Trophoblast cell (in vitro differentiated cells and primary cell): ENCODE measurements around the gene SAMD8.
A peak's percentile ranks its signal among the peaks of the same experiment; 100 is the strongest.

Experiments
- DNase-seq, 2 donors: peaks; one replicate each; pipeline ENCODE4 v3.0.0-alpha.2; 2016
- H2AFZ ChIP-seq: 2 replicates; pipeline ENCODE4 v1.6.1; 2013; ENCODE audit warnings: low read length, moderate library complexity, mild to moderate bottlenecking; ENCODE audit not compliant: insufficient read depth, poor library complexity
- H2AK5ac ChIP-seq: 2 replicates; pipeline ENCODE4 v1.6.1; 2013; ENCODE audit warnings: mild to moderate bottlenecking, low read length
- H2BK120ac ChIP-seq: 2 replicates; pipeline ENCODE4 v1.6.1; 2013; ENCODE audit warnings: low read length, mild to moderate bottlenecking, moderate library complexity; ENCODE audit not compliant: insufficient read depth, poor library complexity
- H2BK12ac ChIP-seq: 2 replicates; pipeline ENCODE4 v1.6.1; 2013; ENCODE audit warnings: mild to moderate bottlenecking, low read length, moderate library complexity
- H2BK5ac ChIP-seq: 2 replicates; pipeline ENCODE4 v1.6.1; 2013; ENCODE audit warnings: low read length, low read depth, moderate library complexity, mild to moderate bottlenecking; ENCODE audit not compliant: poor library complexity
- H3K14ac ChIP-seq: 2 replicates; pipeline ENCODE4 v1.6.1; 2013; ENCODE audit warnings: mild to moderate bottlenecking, low read length
- H3K18ac ChIP-seq: 2 replicates; pipeline ENCODE4 v1.6.1; 2013; ENCODE audit warnings: mild to moderate bottlenecking, low read length
- H3K23ac ChIP-seq: 2 replicates; pipeline ENCODE4 v1.6.1; 2013; ENCODE audit warnings: low read length
- H3K27ac ChIP-seq: 2 replicates; pipeline ENCODE4 v1.5.1; 2013; ENCODE audit warnings: low read depth, mild to moderate bottlenecking, inconsistent platforms, low read length, moderate library complexity
- H3K27me3 ChIP-seq: 2 replicates; pipeline ENCODE4 v1.6.1; 2013; ENCODE audit warnings: inconsistent platforms, mild to moderate bottlenecking, low read length, moderate library complexity; ENCODE audit not compliant: insufficient read depth
- H3K36me3 ChIP-seq, 2 experiments: 1 replicate in 1 of 2; 2 replicates in 1 of 2; pipeline ENCODE4 v1.6.1; 2013; ENCODE audit warnings: low read length in 2 of 2, mild to moderate bottlenecking in 2 of 2, moderate library complexity in 1 of 2; ENCODE audit not compliant: insufficient read depth in 2 of 2, control insufficient read depth in 1 of 2
- H3K4ac ChIP-seq: 2 replicates; pipeline ENCODE4 v1.6.1; 2013; ENCODE audit warnings: low read depth, mild to moderate bottlenecking, low read length, moderate library complexity
- H3K4me1 ChIP-seq, 2 experiments: 1 replicate in 1 of 2; 2 replicates in 1 of 2; pipeline ENCODE4 v1.6.1; 2013; ENCODE audit warnings: low read length in 2 of 2, mild to moderate bottlenecking in 2 of 2, moderate library complexity in 1 of 2; ENCODE audit not compliant: insufficient read depth in 2 of 2, control insufficient read depth in 1 of 2
- H3K4me2 ChIP-seq: 2 replicates; pipeline ENCODE4 v1.6.1; 2013; ENCODE audit warnings: inconsistent platforms, mild to moderate bottlenecking, low read length, moderate library complexity
- H3K4me3 ChIP-seq: 2 replicates; pipeline ENCODE4 v1.5.1; 2013; ENCODE audit warnings: mild to moderate bottlenecking, low read depth, low read length, inconsistent platforms
- H3K79me1 ChIP-seq: one replicate; pipeline ENCODE4 v1.6.1; 2013; ENCODE audit warnings: low read length
- H3K79me2 ChIP-seq: 2 replicates; pipeline ENCODE4 v1.6.1; 2013; ENCODE audit warnings: low read length, mild to moderate bottlenecking; ENCODE audit not compliant: control insufficient read depth, insufficient read depth, poor library complexity
- H3K9ac ChIP-seq: 2 replicates; pipeline ENCODE4 v1.6.1; 2013; ENCODE audit warnings: mild to moderate bottlenecking, low read length
- H3K9me3 ChIP-seq: 2 replicates; pipeline ENCODE4 v1.6.1; 2013; ENCODE audit warnings: low read depth, mild to moderate bottlenecking, control low read depth, inconsistent platforms, low read length; ENCODE audit not compliant: insufficient read depth
- H4K12ac ChIP-seq: 2 replicates; pipeline ENCODE4 v1.6.1; 2013; ENCODE audit warnings: low read depth, mild to moderate bottlenecking, low read length, moderate library complexity
- H4K8ac ChIP-seq: 2 replicates; pipeline ENCODE4 v1.6.1; 2013; ENCODE audit warnings: low read depth, mild to moderate bottlenecking, low read length, moderate library complexity
- H4K91ac ChIP-seq: one replicate; pipeline ENCODE4 v1.6.1; 2013; ENCODE audit warnings: low read depth, mild to moderate bottlenecking, low read length, moderate library complexity
- WGBS: extraction: QIAGEN DNeasy Blood & Tissue Kit; methylation state at CpG from one replicate; pipeline ENCODE4 v1.1.7; 2013; ENCODE audit warnings: missing lambda C conversion rate; ENCODE audit not compliant: insufficient read length, insufficient coverage; ENCODE audit errors: extremely low coverage; 5-methylcytosine and 5-hydroxymethylcytosine counted together

SAMD8 gene

DNA sequence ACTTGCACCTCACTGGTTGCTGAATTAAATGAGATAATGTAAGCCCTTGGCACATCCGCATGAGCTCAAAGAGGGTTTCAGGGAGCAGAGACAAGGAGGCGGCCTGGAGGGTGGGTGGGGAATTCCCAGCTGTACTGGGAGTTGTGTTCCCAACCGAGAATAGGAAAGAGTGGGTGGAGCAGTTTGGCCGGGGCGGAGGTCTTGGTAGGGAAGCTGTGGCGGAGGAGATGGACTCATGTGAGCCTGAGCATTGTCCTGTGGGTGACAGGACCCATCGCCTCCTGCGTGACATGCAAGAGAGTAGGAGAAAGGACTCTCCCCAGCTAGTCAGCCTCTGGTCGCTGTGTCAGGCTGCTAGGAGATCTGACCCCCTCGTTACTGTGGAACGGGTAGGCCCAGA lies 41.0 kb upstream of the SAMD8 start:
- Histone ChIP-seq H3K9ac (no peak overlapping the region), H3K27ac (no peak overlapping the region), H2BK12ac (no peak overlapping the region), H4K91ac (no peak overlapping the region), H4K12ac (no peak overlapping the region), H4K8ac (no peak overlapping the region), H3K9me3 (peaks cover 2% of the 10 kb centered on the region), H3K18ac (no peak overlapping the region), H2BK120ac (no peak overlapping the region), H3K23ac (no peak overlapping the region), H2BK5ac (no peak overlapping the region), H3K4me1 (no peaks in the 10 kb centered on the region), H3K14ac (no peak overlapping the region), H3K27me3 (no peaks in the 10 kb centered on the region), H3K79me2 (no peaks in the 10 kb centered on the region), H3K79me1 (no peaks in the 10 kb centered on the region), H2AK5ac (no peak overlapping the region), H2AFZ (no peak overlapping the region), H3K36me3 (no peaks in the 10 kb centered on the region), H3K4ac (no peak overlapping the region), H3K4me3 (no peak overlapping the region), H3K4me2 (no peak overlapping the region)
- WGBS: no CpG with 5 or more reads among the region's 11 CpGs
- DNase-seq: no peak

GRCh38 chr10:75070961-75071428 lies 40.5 kb upstream of the SAMD8 start:
- H3K9ac ChIP-seq: no peak overlapping the region
- H3K79me2 ChIP-seq: no peaks in the 10 kb centered on the region
- H4K8ac ChIP-seq: no peak overlapping the region
- no peak overlapping the region for H3K23ac ChIP-seq
- H3K14ac ChIP-seq: no peak overlapping the region
- H2BK120ac ChIP-seq: no peak overlapping the region
- H3K27me3 ChIP-seq: no peaks in the 10 kb centered on the region
- H3K9me3 ChIP-seq: peaks cover 2% of the 10 kb centered on the region
- WGBS: no CpG with 5 or more reads among the region's 7 CpGs
- H3K18ac ChIP-seq: no peak overlapping the region
- peak overlapping the region; percentile 19 for H2AFZ ChIP-seq
- no peaks in the 10 kb centered on the region for H3K4me1 ChIP-seq
- no peak overlapping the region for H4K91ac ChIP-seq
- no peaks in the 10 kb centered on the region for H3K36me3 ChIP-seq
- no peak overlapping the region for H2AK5ac ChIP-seq
- no peak overlapping the region for H2BK12ac ChIP-seq
- H2BK5ac ChIP-seq: no peak overlapping the region
- H3K27ac ChIP-seq: no peak overlapping the region
- no peak overlapping the region for H3K4me2 ChIP-seq
- H3K4me3 ChIP-seq: no peak overlapping the region
- no peak overlapping the region for H4K12ac ChIP-seq
- no peak for DNase-seq
- no peaks in the 10 kb centered on the region for H3K79me1 ChIP-seq
- H3K4ac ChIP-seq: no peak overlapping the region

- Histone ChIP-seq H3K79me1 (no peaks in the 10 kb centered on the region), H2AK5ac (no peak overlapping the region), H3K4ac (no peak overlapping the region), H3K9ac (no peak overlapping the region), H3K18ac (no peak overlapping the region), H4K8ac (no peak overlapping the region), H4K91ac (no peak overlapping the region), H3K36me3 (no peaks in the 10 kb centered on the region), H3K4me1 (no peaks in the 10 kb centered on the region), H3K27ac (no peak overlapping the region), H3K4me2 (no peak overlapping the region), H2BK5ac (no peak overlapping the region), H2AFZ (no peak overlapping the region), H3K9me3 (peaks cover 2% of the 10 kb centered on the region), H3K79me2 (no peaks in the 10 kb centered on the region), H4K12ac (no peak overlapping the region), H2BK120ac (no peak overlapping the region), H2BK12ac (no peak overlapping the region), H3K4me3 (no peak overlapping the region), H3K23ac (no peak overlapping the region), H3K27me3 (no peaks in the 10 kb centered on the region), H3K14ac (no peak overlapping the region)
- DNase-seq: no peak
- no CpG with 5 or more reads among the region's 14 CpGs for WGBS
Observed at GRCh38 chr10:75071756-75072155, 39.7 kb upstream of the SAMD8 start.

DNA sequence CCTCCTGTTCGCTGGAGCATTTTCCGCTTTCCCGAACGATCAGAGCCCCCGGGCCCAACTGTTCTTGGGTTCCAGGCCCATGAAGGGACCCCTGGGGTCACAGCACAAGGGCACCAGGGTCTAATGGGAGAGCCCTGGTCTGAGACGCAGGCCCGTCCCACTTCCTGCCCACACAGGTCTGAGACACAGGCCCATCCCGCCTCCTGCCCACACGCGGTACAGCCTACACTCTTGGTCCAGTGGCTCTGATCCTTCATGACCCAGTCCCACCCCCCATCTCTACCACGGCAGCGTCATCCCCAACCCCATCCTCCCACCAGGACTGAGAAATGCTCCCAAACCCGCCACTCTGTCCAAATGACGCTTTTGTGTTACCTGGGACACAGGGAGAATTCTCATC lies 38.7 kb upstream of the SAMD8 start:
- Histone ChIP-seq H2AK5ac (no peak overlapping the region), H3K23ac (no peak overlapping the region), H3K27me3 (no peaks in the 10 kb centered on the region), H4K8ac (no peak overlapping the region), H3K4me3 (no peak overlapping the region), H3K18ac (no peak overlapping the region), H3K9me3 (no peaks in the 10 kb centered on the region), H3K79me2 (no peaks in the 10 kb centered on the region), H2BK5ac (no peak overlapping the region), H3K79me1 (no peaks in the 10 kb centered on the region), H2BK120ac (no peak overlapping the region), H3K14ac (no peak overlapping the region), H3K9ac (no peak overlapping the region), H3K36me3 (no peaks in the 10 kb centered on the region), H2AFZ (no peak overlapping the region), H2BK12ac (no peak overlapping the region), H3K4me1 (no peaks in the 10 kb centered on the region), H3K4me2 (no peak overlapping the region), H4K91ac (no peak overlapping the region), H4K12ac (no peak overlapping the region), H3K4ac (no peak overlapping the region), H3K27ac (no peak overlapping the region)
- no peak for DNase-seq
- WGBS: no CpG with 5 or more reads among the region's 14 CpGs
